Progenitor cell of endocrine pancreas (in vitro differentiated cells): ENCODE data around the gene PLXNC1. TPM values are rescaled to one million over a fixed set of nuclear protein-coding genes. Genes with fewer than 3 reads are reported as not detected.

Experiments used
- DNase-seq: peaks from one replicate; pipeline ENCODE4 v3.0.0; 2021; ENCODE audit warnings: low spot score; ENCODE audit not compliant: unreplicated experiment
- H3K27ac Mint-ChIP-seq: 2 replicates; pipeline ENCODE4 v1.8.0; 2021; ENCODE audit warnings: mild to moderate bottlenecking, moderate library complexity, mixed read lengths
- H3K27me3 Mint-ChIP-seq: 2 replicates; pipeline ENCODE4 v1.8.0; 2021; ENCODE audit warnings: mixed read lengths
- H3K36me3 Mint-ChIP-seq: 2 replicates; pipeline ENCODE4 v1.8.0; 2022; ENCODE audit warnings: mixed read lengths; ENCODE audit not compliant: insufficient read depth
- H3K4me1 Mint-ChIP-seq: 2 replicates; pipeline ENCODE4 v1.8.0; 2021; ENCODE audit warnings: low read depth, mixed read lengths
- H3K4me3 Mint-ChIP-seq: 2 replicates; pipeline ENCODE4 v1.8.0; 2021; ENCODE audit warnings: low read depth, mild to moderate bottlenecking, moderate library complexity, mixed read lengths
- H3K9me3 Mint-ChIP-seq: 2 replicates; pipeline ENCODE4 v1.8.0; 2021; ENCODE audit warnings: low read depth, mixed read lengths
- CTCF ChIP-seq: fragments of 200-600 bp; sonication (generic); IDR thresholded peaks from one replicate; pipeline ENCODE4 v1.5.0; 2021; ENCODE audit warnings: antibody characterized with exemption, mild to moderate bottlenecking; ENCODE audit not compliant: unreplicated experiment
- total RNA-seq: library from RNA; stranded (reverse); gene quantifications from 2 replicates; pipeline ENCODE4 v1.2.1, GENCODE V29; 2021

Gene PLXNC1
- total RNA-seq, 1 donor from 2014 or later: 25.7 TPM

- no peak for TF ChIP-seq CTCF
- Mint-ChIP-seq H3K9me3 (no peaks in the 10 kb centered on the region), H3K27me3 (no peaks in the 10 kb centered on the region)
Observed at GRCh38 chr12:94200069-94200468, 51.7 kb downstream of the PLXNC1 start.

DNA sequence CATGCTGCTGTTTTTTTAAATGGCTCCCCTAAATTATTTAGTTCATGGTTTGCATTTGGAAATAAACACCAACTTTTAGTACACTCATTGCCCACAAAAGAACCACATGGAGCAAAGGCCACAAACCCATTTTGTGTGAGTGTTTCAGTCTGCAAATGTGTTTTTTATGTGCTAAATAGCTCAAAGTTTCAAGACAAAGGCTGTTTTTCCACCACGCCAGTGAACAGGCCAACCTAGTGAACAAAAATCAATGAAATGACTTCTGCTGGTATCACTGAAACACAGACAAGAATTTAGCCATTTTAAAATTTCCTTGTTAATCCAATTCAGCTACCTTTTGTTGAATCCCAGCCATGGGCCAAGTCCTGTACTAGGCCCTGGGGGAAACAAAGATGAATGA is 52.3 kb downstream of the PLXNC1 start:
- H3K27ac Mint-ChIP-seq: peak overlapping the region; percentile 46
- peaks cover 11% of the 10 kb centered on the region for H3K4me1 Mint-ChIP-seq
- DNase-seq: no peak
- H3K4me3 Mint-ChIP-seq: no peak overlapping the region
- no peaks in the 10 kb centered on the region for H3K27me3 Mint-ChIP-seq
- no peaks in the 10 kb centered on the region for H3K9me3 Mint-ChIP-seq
- peaks cover 9% of the 10 kb centered on the region for H3K36me3 Mint-ChIP-seq
- no peak for TF ChIP-seq CTCF

More at GRCh38 chr12:94200069-94200468, 51.7 kb downstream of the PLXNC1 start:
- Mint-ChIP-seq H3K4me1 (peaks cover 11% of the 10 kb centered on the region), H3K4me3 (no peak overlapping the region), H3K27ac (no peak overlapping the region), H3K36me3 (peaks cover 8% of the 10 kb centered on the region)
- no peak for DNase-seq

DNA sequence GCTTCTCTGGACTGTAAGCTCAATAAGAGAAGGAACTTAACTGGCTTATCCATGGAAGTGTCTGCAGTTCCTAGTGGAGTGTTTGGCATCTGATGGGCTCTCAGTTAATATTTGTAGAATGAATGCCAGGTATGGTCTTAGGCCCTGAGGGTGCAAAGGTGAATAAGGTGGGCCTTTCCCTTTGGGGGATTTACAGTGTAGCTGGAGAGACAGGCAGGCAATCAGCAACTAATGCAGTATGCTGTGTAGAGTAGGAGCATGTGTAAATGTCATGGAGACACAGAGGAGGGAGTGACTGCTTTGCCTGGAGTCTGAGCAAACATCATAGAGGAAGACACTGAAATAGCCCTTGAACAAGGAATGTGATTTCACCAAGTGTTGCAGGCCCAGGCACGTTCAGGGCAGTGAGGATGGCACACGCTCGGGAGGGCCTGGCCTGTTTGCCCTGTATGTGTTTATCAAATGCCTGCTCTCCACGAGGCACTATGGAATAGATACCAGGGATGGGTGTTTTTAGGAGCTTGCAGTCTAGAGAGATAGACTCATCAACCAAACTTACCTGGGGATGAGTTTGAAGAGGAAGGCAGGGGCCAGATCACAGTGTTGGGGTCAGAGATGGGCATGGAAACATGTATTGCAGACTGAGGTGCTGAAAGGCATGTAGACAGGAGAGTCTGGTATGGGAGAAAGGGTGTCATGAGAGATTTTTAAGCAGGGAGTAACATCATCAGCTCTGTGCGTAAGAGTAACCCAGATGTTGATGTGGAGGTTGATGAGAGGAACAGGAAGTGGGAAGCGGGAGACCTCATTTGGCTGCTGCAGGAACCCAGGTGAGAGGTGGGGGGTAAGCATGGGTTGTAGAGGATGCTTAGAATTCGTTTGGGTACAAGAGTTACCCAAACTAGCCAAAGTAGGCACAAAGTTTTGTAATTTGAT is 54.1 kb downstream of the PLXNC1 start:
- no peak overlapping the region for H3K27ac Mint-ChIP-seq
- H3K4me1 Mint-ChIP-seq: peaks cover 11% of the 10 kb centered on the region
- H3K4me3 Mint-ChIP-seq: no peak overlapping the region
- H3K9me3 Mint-ChIP-seq: no peaks in the 10 kb centered on the region
- TF ChIP-seq CTCF: no peak
- no peaks in the 10 kb centered on the region for H3K27me3 Mint-ChIP-seq
- H3K36me3 Mint-ChIP-seq: peaks cover 9% of the 10 kb centered on the region
- no peak for DNase-seq

- H3K4me1 Mint-ChIP-seq: peaks cover 11% of the 10 kb centered on the region
- no peak for DNase-seq
- H3K9me3 Mint-ChIP-seq: no peaks in the 10 kb centered on the region
- peaks cover 9% of the 10 kb centered on the region for H3K36me3 Mint-ChIP-seq
- H3K27ac Mint-ChIP-seq: no peak overlapping the region
- H3K27me3 Mint-ChIP-seq: no peaks in the 10 kb centered on the region
- H3K4me3 Mint-ChIP-seq: no peak overlapping the region
- no peak for TF ChIP-seq CTCF
Observed at GRCh38 chr12:94203181-94203546, 54.8 kb downstream of the PLXNC1 start.

DNA sequence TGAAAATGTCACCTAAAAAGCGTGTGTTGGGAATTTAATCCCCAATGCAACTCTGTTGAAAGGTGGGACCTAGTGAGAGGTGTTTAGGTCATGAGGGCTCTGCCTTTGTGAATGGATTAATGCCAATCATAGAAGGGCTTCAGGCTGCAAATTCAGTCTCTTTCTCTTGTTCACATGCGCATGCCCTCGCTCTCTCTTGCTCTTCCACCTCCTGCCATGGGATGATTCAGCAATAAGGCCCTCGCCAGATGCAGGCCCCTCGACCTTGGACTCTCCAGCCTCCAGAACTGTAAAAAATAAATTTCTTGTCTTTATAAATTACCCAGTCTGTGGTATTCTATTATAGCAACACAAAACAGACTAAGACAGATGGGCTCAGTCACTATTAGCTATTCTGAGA is 55.4 kb downstream of the PLXNC1 start:
- H3K4me1 Mint-ChIP-seq: peaks cover 11% of the 10 kb centered on the region
- no peak for DNase-seq
- no peaks in the 10 kb centered on the region for H3K27me3 Mint-ChIP-seq
- H3K4me3 Mint-ChIP-seq: no peak overlapping the region
- TF ChIP-seq CTCF: no peak
- H3K36me3 Mint-ChIP-seq: peaks cover 9% of the 10 kb centered on the region
- no peak overlapping the region for H3K27ac Mint-ChIP-seq
- H3K9me3 Mint-ChIP-seq: no peaks in the 10 kb centered on the region
